ENCODE measurements around the gene HCN4. TPM values are rescaled to one million over a fixed set of nuclear protein-coding genes. Genes with fewer than 3 reads are reported as not detected.

HCN4 gene
- total RNA-seq, 1 donor from 2014 or later: 0.41 TPM

- TF ChIP-seq CTCF (IDR thresholded peaks at IDR 0.05) (no peak), EZH2phosphoT487 (IDR thresholded peaks at IDR 0.05) (no peak), EZH2 (IDR thresholded peaks at IDR 0.05) (no peak)
- no peak overlapping the region for H3K27ac Mint-ChIP-seq
- H3K9me3 Mint-ChIP-seq: no peaks in the 10 kb centered on the region
- H3K27me3 ChIP-seq: no peaks in the 10 kb centered on the region
- H3K36me3 ChIP-seq: no peaks in the 10 kb centered on the region
- no peak for DNase-seq (ENCODE audit: low spot score)
- no peaks in the 10 kb centered on the region for H3K4me1 Mint-ChIP-seq
- H4K20me1 ChIP-seq (ENCODE audit: low read depth): peaks cover 21% of the 10 kb centered on the region
- no peak overlapping the region for H3K9ac ChIP-seq
- no peak overlapping the region for H3K4me3 ChIP-seq
- no peaks in the 10 kb centered on the region for H3K4me1 ChIP-seq
- peaks cover 6% of the 10 kb centered on the region for H3K27me3 Mint-ChIP-seq (ENCODE audit: insufficient read depth, low read depth)
- no peaks in the 10 kb centered on the region for H3K79me2 ChIP-seq (ENCODE audit: low read depth)
- no peaks in the 10 kb centered on the region for H3F3A ChIP-seq (ENCODE audit: low read depth)
- no peak overlapping the region for H3K4me3 Mint-ChIP-seq
- no peak overlapping the region for H3K27ac ChIP-seq
- no peak overlapping the region for H3K4me2 ChIP-seq
- H3K36me3 Mint-ChIP-seq: no peaks in the 10 kb centered on the region
- no peaks in the 10 kb centered on the region for H3K9me3 ChIP-seq (ENCODE audit: low read depth)
- no peak overlapping the region for H2AFZ ChIP-seq (replicated peaks)
These were observed 16.7 kb downstream of the HCN4 start for GRCh38 chr15:73352082-73352481.

GRCh38 chr15:73349191-73349590 lies 19.6 kb downstream of the HCN4 start:
- H3K4me1 ChIP-seq: no peaks in the 10 kb centered on the region
- no peak overlapping the region for H3K27ac Mint-ChIP-seq
- H3K4me1 Mint-ChIP-seq: no peaks in the 10 kb centered on the region
- no peak overlapping the region for H3K4me3 Mint-ChIP-seq
- no peaks in the 10 kb centered on the region for H3K9me3 Mint-ChIP-seq
- peaks cover 8% of the 10 kb centered on the region for H3K27me3 Mint-ChIP-seq (ENCODE audit: insufficient read depth, low read depth)
- no peak overlapping the region for H2AFZ ChIP-seq (replicated peaks)
- no peaks in the 10 kb centered on the region for H3K79me2 ChIP-seq (ENCODE audit: low read depth)
- no peak overlapping the region for H3K4me2 ChIP-seq
- no peaks in the 10 kb centered on the region for H3K36me3 ChIP-seq
- H3K9ac ChIP-seq: no peak overlapping the region
- H3K9me3 ChIP-seq (ENCODE audit: low read depth): no peaks in the 10 kb centered on the region
- no peaks in the 10 kb centered on the region for H3K27me3 ChIP-seq
- no peaks in the 10 kb centered on the region for H3K36me3 Mint-ChIP-seq
- H3F3A ChIP-seq (ENCODE audit: low read depth): no peaks in the 10 kb centered on the region
- H4K20me1 ChIP-seq (ENCODE audit: low read depth): peaks cover 38% of the 10 kb centered on the region
- TF ChIP-seq EZH2 (IDR thresholded peaks at IDR 0.05) (no peak), CTCF (IDR thresholded peaks at IDR 0.05) (no peak), EZH2phosphoT487 (IDR thresholded peaks at IDR 0.05) (no peak)
- no peak overlapping the region for H3K27ac ChIP-seq
- H3K4me3 ChIP-seq: no peak overlapping the region
- no peak for DNase-seq (ENCODE audit: low spot score)

GRCh38 chr15:73346735-73347312 lies 21.9 kb downstream of the HCN4 start:
- Mint-ChIP-seq H3K36me3 (no peaks in the 10 kb centered on the region), H3K4me1 (no peaks in the 10 kb centered on the region), H3K9me3 (no peaks in the 10 kb centered on the region), H3K27me3 (ENCODE audit: insufficient read depth, low read depth) (peaks cover 8% of the 10 kb centered on the region), H3K4me3 (no peak overlapping the region), H3K27ac (no peak overlapping the region)
- DNase-seq (ENCODE audit: low spot score): peak; percentile 90
- H3K36me3 ChIP-seq: no peaks in the 10 kb centered on the region
- no peak overlapping the region for H3K4me3 ChIP-seq
- no peaks in the 10 kb centered on the region for H3F3A ChIP-seq (ENCODE audit: low read depth)
- H4K20me1 ChIP-seq (ENCODE audit: low read depth): peaks cover 43% of the 10 kb centered on the region
- no peaks in the 10 kb centered on the region for H3K4me1 ChIP-seq
- H3K27me3 ChIP-seq: no peaks in the 10 kb centered on the region
- H3K9ac ChIP-seq: no peak overlapping the region
- no peaks in the 10 kb centered on the region for H3K9me3 ChIP-seq (ENCODE audit: low read depth)
- TF ChIP-seq CTCF (IDR thresholded peaks at IDR 0.05): no peak
- TF ChIP-seq EZH2 (IDR thresholded peaks at IDR 0.05): no peak
- no peak for TF ChIP-seq EZH2phosphoT487 (IDR thresholded peaks at IDR 0.05)
- H3K79me2 ChIP-seq (ENCODE audit: low read depth): no peaks in the 10 kb centered on the region
- H3K27ac ChIP-seq: no peak overlapping the region
- no peak overlapping the region for H3K4me2 ChIP-seq
- no peak overlapping the region for H2AFZ ChIP-seq (replicated peaks)

Data from neural progenitor cell (in vitro differentiated cells).